HG02642 (cell line): ENCODE data around the gene FBXL13.
"Not testable (repeated sequence)": the region's sequence is repeated elsewhere in the genome, so short reads cannot be mapped to it uniquely, and the experiment has no call there.

Experiments used
- ATAC-seq: cut with Tn5 transposase; IDR thresholded peaks from one replicate; pipeline ENCODE4 v1.9.1; 2021; ENCODE audit warnings: mild to moderate bottlenecking; ENCODE audit not compliant: unreplicated experiment, poor library complexity

The FBXL13 gene

DNA sequence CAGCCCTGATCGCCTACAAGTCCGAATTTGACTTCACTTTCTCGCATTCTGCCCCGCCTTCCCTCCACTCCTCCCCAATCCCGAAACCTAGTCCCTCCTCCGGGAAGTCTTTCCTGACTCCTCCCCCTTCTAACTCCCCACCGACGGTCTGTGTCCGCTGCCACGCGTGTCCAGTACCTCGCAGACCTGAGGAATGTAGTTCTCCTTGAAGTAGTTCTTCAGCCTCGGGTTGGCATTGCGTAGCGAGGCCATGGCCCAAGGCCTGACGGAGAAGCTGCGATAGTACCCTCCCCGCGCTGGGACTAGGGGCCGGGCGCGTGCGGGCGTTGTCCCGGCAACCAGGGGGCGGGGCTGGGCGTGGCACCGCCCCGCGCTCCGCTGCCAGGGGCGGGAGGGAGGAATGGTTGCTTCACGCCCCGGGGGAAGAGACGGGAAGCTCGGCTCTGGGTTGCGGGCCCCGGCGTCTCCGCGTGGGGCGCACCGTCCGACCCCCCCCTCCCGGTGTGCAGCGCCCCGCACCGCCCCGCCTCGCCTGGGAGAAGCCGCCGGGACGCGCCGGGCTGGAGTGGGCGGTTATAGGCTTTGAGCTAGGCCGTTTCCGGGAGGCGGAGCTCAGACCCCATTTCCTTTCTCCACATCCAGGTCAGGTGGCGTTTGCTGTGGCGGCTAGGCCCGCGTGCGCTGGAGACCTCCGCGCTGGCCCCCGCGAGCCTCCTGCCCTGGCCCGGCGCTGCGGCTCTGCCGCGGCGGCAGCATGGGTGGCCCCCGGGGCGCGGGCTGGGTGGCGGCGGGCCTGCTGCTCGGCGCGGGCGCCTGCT is at the start of gene FBXL13, which contains the start of gene ARMC10:
Gene FBXL13 (minus strand): TSS at position 278 of the 818 bp plus-strand sequence.
Gene ARMC10 (plus strand): TSS at position 622 of the 818 bp plus-strand sequence. CDS start 133 bp downstream, at position 755.
- peak; percentile 90 for ATAC-seq

DNA sequence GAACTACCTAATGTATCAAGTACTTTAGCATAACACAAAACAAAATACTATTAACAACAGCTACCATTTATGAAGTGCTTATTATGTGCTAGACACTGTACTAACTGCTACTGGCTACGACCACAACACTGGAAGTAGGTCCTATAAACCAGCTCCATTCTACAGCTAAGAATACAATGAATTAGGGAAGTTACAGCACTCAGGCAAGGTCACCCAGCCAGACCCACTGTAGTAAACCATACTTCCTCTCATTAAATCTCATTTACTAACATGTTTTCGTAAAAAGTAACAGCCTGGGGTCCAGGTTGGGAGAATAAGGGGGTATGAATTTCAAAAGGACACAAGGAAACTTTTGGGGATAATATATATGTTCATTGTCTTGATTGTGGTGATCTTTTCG is 48.9 kb upstream of the FBXL13 start:
- no peak for ATAC-seq

GRCh38 chr7:103121641-103122040 is 47.0 kb upstream of the FBXL13 start:
- ATAC-seq: no peak

DNA sequence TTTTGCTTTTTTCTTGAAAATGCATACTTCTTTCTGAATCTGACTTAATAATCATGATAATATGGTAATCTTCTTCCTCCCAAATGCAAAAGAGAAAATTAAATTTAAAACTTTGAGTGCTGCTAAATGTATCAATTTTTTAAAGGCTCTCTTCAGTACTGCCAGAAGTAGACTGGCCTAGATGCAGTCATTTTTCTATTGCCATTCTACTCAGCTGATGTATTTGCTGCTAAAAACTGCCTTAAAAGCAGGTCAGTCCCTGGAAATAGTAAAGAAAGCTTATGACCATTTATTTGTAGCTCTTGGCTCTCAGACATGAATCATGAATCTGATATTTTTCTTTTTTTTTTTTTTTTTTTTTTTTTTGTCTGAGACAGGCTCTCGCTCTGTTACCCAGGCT is 45.8 kb upstream of the FBXL13 start:
- no peak for ATAC-seq

DNA sequence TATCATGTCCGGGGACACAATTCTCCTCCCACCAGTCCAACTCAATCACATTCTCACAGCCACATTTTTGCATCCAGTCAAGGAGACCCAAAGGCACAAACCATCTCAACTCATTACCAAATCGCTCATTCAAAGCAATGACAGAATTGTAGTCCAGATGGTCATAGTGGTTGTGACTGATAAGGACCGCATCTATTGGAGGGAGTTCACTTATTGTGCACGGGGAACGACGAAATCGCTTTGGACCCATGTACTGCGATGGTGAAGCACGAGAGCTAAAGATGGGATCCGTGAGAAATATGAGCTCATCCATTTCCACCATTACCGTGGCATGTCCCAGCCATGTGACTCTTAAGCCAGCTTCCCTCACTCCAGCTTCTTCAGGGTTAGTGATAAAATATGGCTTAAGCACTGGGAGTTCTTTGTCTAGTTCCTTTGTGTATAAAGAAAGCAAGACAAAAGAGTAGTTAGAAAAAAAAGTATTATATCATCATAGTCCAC is 45.2 kb upstream of the FBXL13 start:
- no peak for ATAC-seq

DNA sequence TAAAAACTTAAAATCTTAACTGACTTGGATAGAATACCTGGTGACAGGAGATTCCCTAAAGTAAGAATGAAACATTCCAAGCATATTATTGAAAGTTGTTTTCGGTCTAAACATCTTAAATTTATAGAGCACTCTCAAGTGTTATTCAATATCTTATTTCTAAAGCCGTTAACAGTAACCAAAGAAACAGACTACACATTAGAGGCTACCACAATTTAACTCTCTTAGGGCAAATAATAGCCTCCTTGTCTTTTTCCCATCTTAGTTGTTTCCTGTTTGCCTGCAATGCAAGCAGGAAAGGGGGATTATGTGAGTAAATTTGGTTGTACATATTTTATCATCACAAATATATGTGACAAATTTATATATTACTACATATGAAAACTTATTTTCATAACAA is 42.9 kb upstream of the FBXL13 start:
- no peak for ATAC-seq

DNA sequence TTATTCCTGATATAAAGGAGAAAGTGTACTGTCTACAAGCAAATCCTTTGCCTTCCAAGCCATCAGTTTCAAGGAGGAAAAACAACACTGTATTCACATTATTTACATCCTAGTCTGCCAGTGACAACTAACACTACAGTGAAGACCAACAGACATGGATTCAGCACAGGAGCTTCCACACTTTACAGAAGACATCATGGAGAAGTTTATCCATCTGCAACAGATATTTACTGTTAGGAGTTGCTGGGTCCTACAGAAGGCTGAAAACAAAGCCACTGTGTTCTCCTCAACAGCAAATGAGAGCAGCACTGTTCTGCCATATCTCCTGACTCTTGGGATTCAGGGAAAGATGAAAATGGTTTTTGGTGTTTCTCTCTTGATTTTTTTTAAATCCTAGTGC is 42.4 kb upstream of the FBXL13 start:
- ATAC-seq: no peak

DNA sequence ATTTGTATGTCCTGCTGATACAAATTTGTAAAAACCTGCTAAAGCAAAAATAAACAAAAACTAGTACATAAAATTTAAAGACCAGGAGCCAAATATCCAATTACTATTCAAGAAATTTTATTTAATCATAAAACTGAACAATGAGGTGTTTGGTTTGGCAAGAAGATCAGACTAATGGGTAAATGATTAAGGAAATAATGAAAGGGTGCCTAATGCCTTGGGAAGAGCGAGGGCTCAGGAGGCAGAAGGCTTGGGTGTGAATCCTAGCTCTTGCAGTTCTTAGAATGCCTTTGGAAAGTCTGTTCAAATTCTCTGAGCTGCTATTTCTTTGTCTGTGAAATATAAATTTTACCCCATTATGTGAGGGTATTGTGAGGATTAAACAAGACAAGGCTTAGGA is 41.9 kb upstream of the FBXL13 start:
- no peak for ATAC-seq

DNA sequence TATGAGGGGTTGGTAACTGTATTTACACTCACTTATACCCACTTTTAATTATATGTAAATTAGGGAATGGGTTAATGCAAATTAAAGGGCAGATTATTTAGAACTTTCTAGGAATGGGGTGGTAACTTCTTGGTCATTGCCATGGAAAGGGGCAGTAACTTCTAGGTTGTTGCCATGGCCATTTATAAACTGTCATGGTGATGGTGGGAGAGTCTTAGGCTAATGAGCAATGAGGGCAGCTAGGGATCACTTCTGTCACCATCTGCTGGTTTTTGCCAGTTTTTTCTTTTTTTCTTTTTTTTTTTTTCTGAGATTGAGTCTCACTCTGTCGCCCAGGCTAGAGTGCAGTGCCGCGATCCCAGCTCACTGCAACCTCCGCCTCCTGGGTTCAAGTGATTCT is 41.2 kb upstream of the FBXL13 start:
- no peak for ATAC-seq

DNA sequence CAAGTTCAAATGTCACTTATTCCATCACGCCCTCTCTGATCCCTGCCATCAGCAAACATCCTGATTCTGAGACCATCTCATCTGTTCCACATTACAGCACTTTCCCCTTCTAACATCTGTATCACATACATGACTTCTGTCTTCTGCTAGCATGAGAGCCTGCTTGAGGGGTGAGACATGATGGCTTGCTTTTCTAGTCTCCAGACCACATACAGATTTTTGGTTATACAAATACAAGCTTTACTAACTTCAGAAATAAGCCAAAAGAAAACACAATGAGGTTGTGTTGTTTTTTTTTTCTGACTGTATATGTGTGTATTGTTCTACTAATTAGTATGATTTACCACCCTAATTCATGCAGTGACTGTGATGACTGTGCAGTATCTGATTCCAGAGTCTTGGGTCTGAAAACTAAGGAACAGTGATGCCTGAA is 40.0 kb upstream of the FBXL13 start:
- no peak for ATAC-seq

DNA sequence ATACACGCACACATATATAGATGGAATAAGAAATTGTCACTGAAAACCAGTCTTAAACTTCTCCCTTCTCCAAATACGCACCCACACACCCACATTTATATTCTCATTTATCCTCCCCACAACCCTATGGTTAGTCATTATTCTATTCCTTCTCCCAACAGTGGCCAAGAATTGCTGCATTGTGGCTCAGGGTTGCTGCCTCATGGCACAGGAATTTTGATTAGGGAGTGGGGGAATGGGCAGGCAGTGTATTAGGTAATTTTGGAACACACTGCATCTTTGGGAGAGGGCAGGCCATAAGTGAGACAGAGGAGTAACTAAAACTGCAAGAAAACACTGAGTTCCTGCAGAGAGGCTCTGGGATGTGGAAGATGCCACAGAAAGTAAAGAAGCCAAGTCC is 38.6 kb upstream of the FBXL13 start:
- ATAC-seq: no peak

DNA sequence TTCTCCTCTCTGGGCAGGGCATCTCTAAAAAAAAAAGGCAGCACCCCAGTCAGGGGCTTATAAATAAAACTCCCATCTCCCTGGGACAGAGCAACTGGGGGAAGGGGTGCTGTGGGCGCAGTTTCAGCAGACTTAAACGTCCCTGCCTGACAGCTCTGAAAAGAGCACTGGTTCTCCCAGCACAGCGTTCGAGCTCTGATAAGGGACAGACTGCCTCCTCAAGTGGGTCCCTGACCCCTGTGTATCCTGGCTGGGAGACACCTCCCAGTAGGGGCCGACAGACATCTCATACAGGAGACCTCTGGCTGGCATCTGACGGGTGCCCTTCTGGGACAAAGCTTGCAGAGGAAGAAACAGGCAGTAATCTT is 32.1 kb upstream of the FBXL13 start:
- not testable (repeated sequence) for ATAC-seq

DNA sequence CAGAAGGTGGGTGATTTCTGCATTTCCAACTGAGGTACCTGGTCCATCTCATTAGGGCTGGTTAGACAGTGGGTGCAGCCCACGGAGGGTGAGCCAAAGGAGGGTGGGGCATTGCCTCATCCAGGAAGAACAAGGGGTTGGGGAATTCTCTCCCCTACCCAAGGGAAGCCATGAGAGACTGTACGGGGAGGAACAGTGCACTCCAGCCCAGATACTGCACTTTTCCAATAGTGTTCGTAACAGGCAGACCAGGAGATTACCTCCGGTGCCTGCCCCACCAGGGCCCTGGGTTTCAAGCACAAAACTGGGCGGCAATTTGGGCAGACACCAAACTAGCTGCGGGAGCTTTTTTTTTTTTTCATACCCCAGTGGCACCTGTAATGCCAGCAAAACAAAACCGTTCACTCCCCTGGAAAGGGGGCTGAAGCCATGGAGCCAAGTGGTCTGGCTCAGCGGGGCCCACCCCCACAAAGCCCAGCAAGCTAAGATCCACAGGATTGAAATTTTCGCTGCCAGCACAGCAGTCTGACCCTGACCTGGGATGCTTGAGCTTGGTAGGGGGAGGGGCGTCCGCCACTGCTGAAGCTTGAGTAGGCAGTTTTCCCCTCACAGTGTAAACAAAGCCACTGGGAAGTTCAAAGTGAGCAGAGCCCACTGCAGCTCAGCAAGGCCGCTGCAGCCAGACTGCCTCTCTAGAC is 31.6 kb upstream of the FBXL13 start:
- ATAC-seq: no peak

DNA sequence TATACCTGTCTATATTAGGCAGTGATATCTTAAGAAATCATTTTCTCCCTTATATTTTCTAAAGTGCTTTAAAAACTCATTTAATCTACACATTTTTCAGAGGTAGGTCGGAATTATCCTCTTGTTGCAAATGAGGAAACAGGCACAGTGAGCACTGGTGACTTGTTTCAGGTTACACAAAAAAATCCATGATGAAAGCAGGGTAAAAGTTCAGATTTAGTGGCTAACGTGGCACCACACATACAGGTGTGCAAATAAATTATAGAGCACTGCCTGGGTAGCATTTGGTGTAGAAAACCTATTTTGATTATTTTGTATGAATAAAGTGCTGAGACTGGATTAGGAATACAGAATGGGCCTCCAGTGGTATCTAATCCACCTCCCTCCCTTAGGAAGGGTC is 26.9 kb upstream of the FBXL13 start:
- no peak for ATAC-seq

GRCh38 chr7:103100348-103100747 is 25.8 kb upstream of the FBXL13 start:
- no peak for ATAC-seq

- no peak for ATAC-seq
These were observed 22.4 kb upstream of the FBXL13 start for GRCh38 chr7:103097041-103097440.

DNA sequence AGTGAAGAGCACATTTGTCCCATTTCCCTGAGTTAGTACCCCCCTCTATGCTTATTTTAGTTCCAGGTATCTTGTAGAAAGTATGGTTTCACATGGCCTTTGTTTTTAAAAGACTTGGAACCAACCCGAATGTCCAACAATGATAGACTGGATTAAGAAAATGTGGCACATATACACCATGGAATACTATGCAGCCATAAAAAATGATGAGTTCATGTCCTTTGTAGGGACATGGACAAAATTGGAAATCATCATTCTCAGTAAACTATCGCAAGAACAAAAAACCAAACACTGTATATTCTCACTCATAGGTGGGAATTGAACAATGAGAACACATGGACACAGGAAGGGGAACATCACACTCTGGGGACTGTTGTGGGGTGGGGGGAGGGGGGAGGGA is 21.0 kb upstream of the FBXL13 start:
- ATAC-seq: not testable (repeated sequence)

- ATAC-seq: no peak
These were observed 19.5 kb upstream of the FBXL13 start for GRCh38 chr7:103094102-103094501.

- ATAC-seq: no peak
These were observed 18.8 kb upstream of the FBXL13 start for GRCh38 chr7:103093429-103093828.

GRCh38 chr7:103092321-103092720 is 17.7 kb upstream of the FBXL13 start:
- not testable (repeated sequence) for ATAC-seq

DNA sequence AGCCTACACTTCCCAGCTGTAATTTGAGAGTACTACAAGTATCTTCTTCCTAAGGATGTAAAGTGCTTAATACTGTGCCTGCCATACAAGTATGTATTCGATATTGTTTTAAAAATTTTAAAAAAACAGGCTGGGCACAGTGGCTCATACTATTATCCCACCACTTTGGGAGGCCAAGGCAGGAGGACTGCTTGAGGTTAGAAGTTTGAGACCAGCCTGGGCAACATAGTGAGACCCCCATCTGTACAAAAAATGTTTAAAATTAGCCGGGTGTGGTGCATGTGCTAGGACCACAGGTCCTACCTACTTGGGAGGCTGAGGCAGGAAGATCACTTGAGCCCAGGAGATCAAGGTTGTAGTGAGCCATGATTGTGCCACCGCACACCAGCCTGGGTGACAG is 8.6 kb upstream of the FBXL13 start:
- ATAC-seq: no peak
